IMR-90 (cell line): ENCODE measurements around the gene NAV2. TPM values are rescaled to one million over a fixed set of nuclear protein-coding genes. Genes with fewer than 3 reads are reported as not detected.
A peak's percentile ranks its signal among the peaks of the same experiment; 100 is the strongest.

Source experiments
- ATAC-seq: fragments of 200-7000 bp; cut with Tn5 transposase; 2 replicates; pipeline ENCODE4 v1.9.1; 2020; ENCODE audit warnings: low read depth, mild to moderate bottlenecking, moderate library complexity
- BruUV-seq: library from RNA; stranded (reverse); fragments of 400-500 nt; replicated peaks from 2 replicates; lab custom pipeline; 2021; lab: Mats Ljungman, UMichigan
- CTCF ChIA-PET: fragments of 300-600 bp; formaldehyde crosslinking; extraction: SDS; loops from one replicate; lab custom pipeline; 2021; ENCODE audit warnings: antibody characterized with exemption; lab: Yijun Ruan, JAX
- POLR2A ChIA-PET: fragments of 300-600 bp; sonication (Branson Sonifier 250); formaldehyde crosslinking; loops from one replicate; lab custom pipeline; 2022; ENCODE audit warnings: antibody characterized with exemption; ENCODE audit not compliant: unreplicated experiment; lab: Charles Lee
- DNase-seq: peaks from one replicate; pipeline ENCODE4 v3.0.0; 2013
- H2AFZ ChIP-seq: replicated peaks from 2 replicates; pipeline ENCODE3; 2013; ENCODE audit warnings: low read length, mild to moderate bottlenecking; ENCODE audit not compliant: poor library complexity
- H2AK5ac ChIP-seq: 2 replicates; pipeline ENCODE4 v1.6.1; 2013; ENCODE audit warnings: low read depth, low read length, inconsistent platforms
- H2AK9ac ChIP-seq: replicated peaks from 2 replicates; pipeline ENCODE3; 2013; ENCODE audit warnings: mild to moderate bottlenecking, low read depth, low read length, moderate library complexity; ENCODE audit not compliant: poor library complexity
- H2BK120ac ChIP-seq: 2 replicates; pipeline ENCODE4 v1.6.1; 2013; ENCODE audit warnings: low read depth, low read length, inconsistent platforms
- H2BK15ac ChIP-seq: 3 replicates; pipeline ENCODE4 v1.6.1; 2013; ENCODE audit warnings: low read depth, low read length, inconsistent platforms
- H2BK20ac ChIP-seq: 2 replicates; pipeline ENCODE4 v1.6.1; 2013; ENCODE audit warnings: low read depth, mild to moderate bottlenecking, inconsistent platforms, low read length, moderate library complexity
- H2BK5ac ChIP-seq: 2 replicates; pipeline ENCODE4 v1.6.1; 2013; ENCODE audit warnings: mild to moderate bottlenecking, low read depth, low read length, inconsistent platforms; ENCODE audit not compliant: poor library complexity, severe bottlenecking
- H3K14ac ChIP-seq: replicated peaks from 2 replicates; pipeline ENCODE4 v1.6.1; 2013; ENCODE audit warnings: low read depth, low read length, inconsistent platforms
- H3K18ac ChIP-seq: 2 replicates; pipeline ENCODE4 v1.6.1; 2013; ENCODE audit warnings: low read depth, low read length, control low read depth
- H3K23ac ChIP-seq: 2 replicates; pipeline ENCODE4 v1.6.1; 2013; ENCODE audit warnings: low read depth, low read length, inconsistent platforms
- H3K27ac ChIP-seq: 2 replicates; pipeline ENCODE4 v1.5.1; 2013; ENCODE audit warnings: mild to moderate bottlenecking, control low read depth, low read length; ENCODE audit not compliant: insufficient read depth
- H3K27me3 ChIP-seq: 2 replicates; pipeline ENCODE4 v1.6.1; 2013; ENCODE audit warnings: low read length; ENCODE audit not compliant: control insufficient read depth, insufficient read depth
- H3K36me3 ChIP-seq: 2 replicates; pipeline ENCODE4 v1.6.1; 2013; ENCODE audit warnings: low read length, mixed read lengths; ENCODE audit not compliant: control insufficient read depth, insufficient read depth
- H3K4ac ChIP-seq: 2 replicates; pipeline ENCODE4 v1.6.1; 2013; ENCODE audit warnings: low read depth, low read length, inconsistent platforms
- H3K4me1 ChIP-seq: 2 replicates; pipeline ENCODE4 v1.6.1; 2013; ENCODE audit warnings: low read length, mixed read lengths; ENCODE audit not compliant: control insufficient read depth, insufficient read depth
- H3K4me2 ChIP-seq: 2 replicates; pipeline ENCODE4 v1.6.1; 2013; ENCODE audit warnings: low read depth, mild to moderate bottlenecking, control low read depth, low read length, moderate library complexity
- H3K4me3 ChIP-seq: 2 replicates; pipeline ENCODE4 v1.5.1; 2013; ENCODE audit warnings: low read depth, mild to moderate bottlenecking, control low read depth, low read length, moderate library complexity; ENCODE audit not compliant: insufficient read depth
- H3K56ac ChIP-seq: 2 replicates; pipeline ENCODE4 v1.6.1; 2013; ENCODE audit warnings: low read length, inconsistent platforms; ENCODE audit not compliant: insufficient read depth; ENCODE audit errors: extremely low read depth
- H3K79me1 ChIP-seq, 2 experiments: 2 replicates each; pipeline ENCODE4 v1.6.1; 2013; ENCODE audit warnings: low read length in 2 of 2, inconsistent platforms in 1 of 2, low read depth in 1 of 2
- H3K9ac ChIP-seq: 2 replicates; pipeline ENCODE4 v1.6.1; 2013; ENCODE audit warnings: low read depth, low read length, control low read depth
- H3K9me1 ChIP-seq: 2 replicates; pipeline ENCODE4 v1.6.1; 2013; ENCODE audit warnings: low read length, inconsistent platforms; ENCODE audit not compliant: insufficient read depth
- H3K9me3 ChIP-seq: 2 replicates; pipeline ENCODE4 v1.6.1; 2013; ENCODE audit warnings: low read length; ENCODE audit not compliant: control insufficient read depth, insufficient read depth
- H4K20me1 ChIP-seq: 2 replicates; pipeline ENCODE4 v1.6.1; 2013; ENCODE audit warnings: low read length, inconsistent platforms; ENCODE audit not compliant: insufficient read depth
- H4K5ac ChIP-seq: 2 replicates; pipeline ENCODE4 v1.6.1; 2013; ENCODE audit warnings: mild to moderate bottlenecking, low read depth, low read length, control low read depth
- H4K8ac ChIP-seq, 2 experiments: 2 replicates each; pipeline ENCODE4 v1.6.1; 2013; ENCODE audit warnings: low read depth in 2 of 2, low read length in 2 of 2, control low read depth in 1 of 2, inconsistent platforms in 1 of 2
- H4K91ac ChIP-seq: 2 replicates; pipeline ENCODE4 v1.6.1; 2013; ENCODE audit warnings: low read depth, low read length, inconsistent platforms; ENCODE audit not compliant: insufficient read depth
- CEBPB ChIP-seq: IDR thresholded peaks from 2 replicates; pipeline ENCODE4 v1.6.1; 2012; ENCODE audit warnings: low read depth, low read length, improper control_type of control experiment
- CHD1 ChIP-seq: IDR thresholded peaks from 2 replicates; pipeline ENCODE4 v1.6.1; 2012; ENCODE audit warnings: low read depth, low read length, improper control_type of control experiment
- CTCF ChIP-seq: conservative IDR thresholded peaks from 2 replicates; pipeline ENCODE4 v1.5.1; 2012; ENCODE audit warnings: mild to moderate bottlenecking, low read depth, low read length, improper control_type of control experiment
- ELK1 ChIP-seq: fragments of 150-350 bp; IDR thresholded peaks from 2 replicates; pipeline ENCODE4 v1.6.1; 2016; ENCODE audit warnings: low read depth, mild to moderate bottlenecking, low read length, moderate library complexity, borderline replicate concordance
- FOS ChIP-seq: fragments of 150-350 bp; IDR thresholded peaks from 2 replicates; pipeline ENCODE4 v1.6.1; 2016; ENCODE audit warnings: low read depth, low read length
- MAFK ChIP-seq: IDR thresholded peaks from 2 replicates; pipeline ENCODE4 v1.6.1; 2012; ENCODE audit warnings: low read depth, low read length, improper control_type of control experiment
- MAZ ChIP-seq: IDR thresholded peaks from 2 replicates; pipeline ENCODE4 v1.6.1; 2012; ENCODE audit warnings: low read depth, mild to moderate bottlenecking, low read length, improper control_type of control experiment, moderate library complexity, borderline replicate concordance
- MXI1 ChIP-seq: IDR thresholded peaks from 2 replicates; pipeline ENCODE4 v1.6.1; 2012; ENCODE audit warnings: low read depth, mild to moderate bottlenecking, low read length, moderate library complexity, borderline replicate concordance
- NFE2L2 ChIP-seq: fragments of 150-350 bp; IDR thresholded peaks from 2 replicates; pipeline ENCODE4 v1.6.1; 2016; ENCODE audit warnings: low read depth, mild to moderate bottlenecking, low read length
- POLR2A ChIP-seq: IDR thresholded peaks from 2 replicates; pipeline ENCODE4 v1.6.1; 2012; ENCODE audit warnings: mild to moderate bottlenecking, low read depth, low read length
- RAD21 ChIP-seq: IDR thresholded peaks from 2 replicates; pipeline ENCODE4 v1.6.1; 2012; ENCODE audit warnings: low read length, improper control_type of control experiment
- RFX5 ChIP-seq: IDR thresholded peaks from 2 replicates; pipeline ENCODE4 v1.8.0; 2012; ENCODE audit warnings: low read depth, mild to moderate bottlenecking, low read length, moderate library complexity
- USF2 ChIP-seq: fragments of 150-350 bp; IDR thresholded peaks from 2 replicates; pipeline ENCODE4 v1.6.1; 2017; ENCODE audit warnings: mild to moderate bottlenecking, antibody characterized with exemption, low read length, low read depth
- WGBS, 2 experiments: methylation state at CpG; one replicate each; pipeline versions ENCODE4 v1.1.5 to v1.1.7; 2013; ENCODE audit warnings: missing lambda C conversion rate in 2 of 2; ENCODE audit not compliant: insufficient read length in 1 of 2; ENCODE audit errors: extremely low coverage in 2 of 2; 5-methylcytosine and 5-hydroxymethylcytosine counted together
- dilution Hi-C: fragments of 300-500 bp; cut with HindIII; formaldehyde crosslinking; loops from one replicate; pipeline ENCODE4 v1.14.3; 2018; ENCODE audit warnings: low sequenced_read_pairs; ENCODE audit not compliant: unreplicated experiment
- in situ Hi-C: fragments of 300-500 bp; cut with MboI; formaldehyde crosslinking; loops from 3 replicates; pipeline ENCODE4 v1.14.3; 2019; ENCODE audit warnings: low sequenced_read_pairs, inconsistent platforms, mixed read lengths
- intact Hi-C: fragments of 100-400 bp; cut with micrococcal nuclease; formaldehyde crosslinking; loops from 2 replicates; pipeline ENCODE4 v1.10.0; 2022
- polyA plus RNA-seq, 3 experiments: library from polyadenylated mRNA; depleted of rRNA; stranded (reverse); fragments of >200 nt; gene quantifications; 2 replicates each; pipeline ENCODE4 v1.2.3, GENCODE V29; 2012; ENCODE audit warnings: low replicate concordance in 1 of 3
- total RNA-seq: library from RNA; depleted of rRNA; stranded (reverse); fragments of >200 nt; gene quantifications from 2 replicates; pipeline ENCODE4 v1.2.3, GENCODE V29; 2012

The NAV2 gene
- total and polyA plus RNA-seq, 2 of the 4 experiments (the other 2 are of a cell fraction) = 4.5 to 12.6 TPM

- peak overlapping the region; percentile 7; the same call in 1 of the 3 replicates for H2BK15ac ChIP-seq
- no peaks in the 10 kb centered on the region for H3K9me1 ChIP-seq
- POLR2A ChIA-PET = no interaction called here
- H3K4me1 ChIP-seq = no peaks in the 10 kb centered on the region
- H3K23ac ChIP-seq = peak overlapping the region; percentile 60; the same call in 1 of the 2 replicates
- ATAC-seq (peak; percentile 80), DNase-seq (peak; percentile 55)
- H3K4ac ChIP-seq = peak overlapping the region; percentile 71
- peak overlapping the region; percentile 51 for H3K4me3 ChIP-seq
- no peak overlapping the region for H2BK20ac ChIP-seq
- intact Hi-C loops = loop anchor here (1.0 to 10.0 kb wide), 6 partner anchors 181 to 575 kb away; no protein-coding TSS in a partner anchor
- dilution Hi-C loops = no loop called here
- CTCF ChIA-PET = interaction anchor here (0.6 to 3.0 kb wide), 15 partner anchors 10 to 572 kb away, joined by 3 to 23 read pairs (median 3); no protein-coding TSS in a partner anchor
- no peak overlapping the region for H3K56ac ChIP-seq
- H4K8ac ChIP-seq = peak overlapping the region in 1 of 2 experiments; percentile 66; a peak in 1 of 4 replicates
- H4K5ac ChIP-seq = peak overlapping the region; percentile 32; the same call in 1 of the 2 replicates
- peaks cover 2% of the 10 kb centered on the region; the same call in 1 of the 2 replicates for H3K27me3 ChIP-seq
- peak overlapping the region; percentile 93 for H3K4me2 ChIP-seq
- H2BK120ac ChIP-seq = peak overlapping the region; percentile 47
- H3K36me3 ChIP-seq = no peaks in the 10 kb centered on the region
- peak overlapping the region; percentile 96 for H2AFZ ChIP-seq
- no peak overlapping the region for H2AK5ac ChIP-seq
- H2AK9ac ChIP-seq = peak overlapping the region; percentile 93
- H3K79me1 ChIP-seq = no peaks in the 10 kb centered on the region
- H4K91ac ChIP-seq = peak overlapping the region; percentile 76; the same call in 1 of the 2 replicates
- H3K18ac ChIP-seq = peak overlapping the region; percentile 0; the same call in 1 of the 2 replicates
- no peaks in the 10 kb centered on the region for H4K20me1 ChIP-seq
- no TSS peak for BruUV-seq
- H3K9ac ChIP-seq = peak overlapping the region; percentile 26; the same call in 1 of the 2 replicates
- in situ Hi-C loops = loop anchor here (5.0 to 25.0 kb wide), 2 partner anchors 565 to 820 kb away; no protein-coding TSS in a partner anchor
- no peak overlapping the region for H3K27ac ChIP-seq
- peak overlapping the region; percentile 53 for H3K14ac ChIP-seq
- 27% methylated on average over 17 of the region's 51 CpGs; no CpG with 5 or more reads in 1 of the 2 experiments for WGBS, 2 experiments
- no peaks in the 10 kb centered on the region for H3K9me3 ChIP-seq
- no peak overlapping the region for H2BK5ac ChIP-seq
- no peak for TF ChIP-seq CHD1
- no peak for TF ChIP-seq MAZ
- peak; percentile 89 for TF ChIP-seq RAD21
- TF ChIP-seq CTCF = peak; percentile 93
- TF ChIP-seq POLR2A = no peak
- no peak for TF ChIP-seq FOS
- TF ChIP-seq MAFK = no peak
- no peak for TF ChIP-seq USF2
- TF ChIP-seq RFX5 = no peak
- TF ChIP-seq CEBPB = no peak
- no peak for TF ChIP-seq MXI1
- TF ChIP-seq NFE2L2 = no peak
- TF ChIP-seq ELK1 = no peak
Measured at GRCh38 chr11:20131788-20132666, 419.4 kb downstream of the NAV2 start.
